Neutrophil (primary cell): ENCODE data around the gene PRKG1.

Experiments used
- H3K27ac ChIP-seq: fragments of 200-600 bp; sonication (generic); 2 replicates; pipeline ENCODE4 v1.5.1; 2016; ENCODE audit warnings: mild to moderate bottlenecking, moderate library complexity
- H3K27me3 ChIP-seq: fragments of 200-600 bp; sonication (generic); 2 replicates; pipeline ENCODE4 v1.6.0; 2016; ENCODE audit warnings: mild to moderate bottlenecking
- H3K36me3 ChIP-seq: fragments of 200-600 bp; sonication (generic); 2 replicates; pipeline ENCODE4 v1.5.1; 2017
- H3K4me1 ChIP-seq, 2 experiments: fragments of 200-600 bp in 1 of 2; sonication (generic) in 1 of 2; 1 replicate in 1 of 2; 2 replicates in 1 of 2; pipeline versions ENCODE4 v1.5.1 to v1.6.1; 2013 to 2016; ENCODE audit warnings: low read depth in 1 of 2, low read length in 1 of 2, mild to moderate bottlenecking in 1 of 2, moderate library complexity in 1 of 2; ENCODE audit not compliant: control insufficient read depth in 1 of 2, insufficient read depth in 1 of 2
- H3K4me3 ChIP-seq, 2 experiments: fragments of 200-600 bp in 1 of 2; sonication (generic) in 1 of 2; 1 replicate in 1 of 2; 2 replicates in 1 of 2; pipeline ENCODE4 v1.5.1; 2013 to 2016; ENCODE audit warnings: low read depth in 1 of 2, low read length in 1 of 2, mild to moderate bottlenecking in 1 of 2, moderate library complexity in 1 of 2
- H3K9me3 ChIP-seq: fragments of 200-600 bp; sonication (generic); 2 replicates; pipeline ENCODE4 v1.5.1; 2016
- TF ChIP-seq, protein P1 (sequence below): fragments of 200-600 bp; sonication (generic); IDR thresholded peaks from 2 replicates; pipeline ENCODE4 v1.5.1; 2016; ENCODE audit warnings: antibody characterized with exemption

The PRKG1 gene

DNA sequence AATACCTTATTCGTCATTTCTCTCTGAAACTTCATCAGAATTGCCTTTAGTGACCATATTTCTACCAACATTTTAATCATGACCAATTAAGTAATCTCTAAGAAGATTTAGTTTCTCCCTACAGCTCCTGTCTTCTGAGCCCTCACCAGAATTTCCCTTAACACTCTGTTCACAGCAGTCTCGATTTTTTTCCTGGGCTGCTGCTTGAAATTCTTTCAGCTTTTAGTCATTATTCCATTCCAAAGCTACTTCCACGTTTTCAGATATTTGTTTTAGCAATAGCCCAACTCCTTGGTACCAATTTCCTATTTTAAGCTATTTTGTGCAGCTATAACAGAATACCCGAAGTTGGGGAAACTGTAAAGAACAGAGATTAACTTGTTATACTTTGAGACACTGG, 1047.4 kb downstream of the PRKG1 start:
- Histone ChIP-seq H3K27ac (no peak overlapping the region), H3K36me3 (no peaks in the 10 kb centered on the region), H3K4me1 (no peaks in the 10 kb centered on the region), H3K27me3 (no peaks in the 10 kb centered on the region), H3K4me3 (no peak overlapping the region), H3K9me3 (no peaks in the 10 kb centered on the region)
- TF ChIP-seq, protein P1, sequence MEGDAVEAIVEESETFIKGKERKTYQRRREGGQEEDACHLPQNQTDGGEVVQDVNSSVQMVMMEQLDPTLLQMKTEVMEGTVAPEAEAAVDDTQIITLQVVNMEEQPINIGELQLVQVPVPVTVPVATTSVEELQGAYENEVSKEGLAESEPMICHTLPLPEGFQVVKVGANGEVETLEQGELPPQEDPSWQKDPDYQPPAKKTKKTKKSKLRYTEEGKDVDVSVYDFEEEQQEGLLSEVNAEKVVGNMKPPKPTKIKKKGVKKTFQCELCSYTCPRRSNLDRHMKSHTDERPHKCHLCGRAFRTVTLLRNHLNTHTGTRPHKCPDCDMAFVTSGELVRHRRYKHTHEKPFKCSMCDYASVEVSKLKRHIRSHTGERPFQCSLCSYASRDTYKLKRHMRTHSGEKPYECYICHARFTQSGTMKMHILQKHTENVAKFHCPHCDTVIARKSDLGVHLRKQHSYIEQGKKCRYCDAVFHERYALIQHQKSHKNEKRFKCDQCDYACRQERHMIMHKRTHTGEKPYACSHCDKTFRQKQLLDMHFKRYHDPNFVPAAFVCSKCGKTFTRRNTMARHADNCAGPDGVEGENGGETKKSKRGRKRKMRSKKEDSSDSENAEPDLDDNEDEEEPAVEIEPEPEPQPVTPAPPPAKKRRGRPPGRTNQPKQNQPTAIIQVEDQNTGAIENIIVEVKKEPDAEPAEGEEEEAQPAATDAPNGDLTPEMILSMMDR, result no peak

DNA sequence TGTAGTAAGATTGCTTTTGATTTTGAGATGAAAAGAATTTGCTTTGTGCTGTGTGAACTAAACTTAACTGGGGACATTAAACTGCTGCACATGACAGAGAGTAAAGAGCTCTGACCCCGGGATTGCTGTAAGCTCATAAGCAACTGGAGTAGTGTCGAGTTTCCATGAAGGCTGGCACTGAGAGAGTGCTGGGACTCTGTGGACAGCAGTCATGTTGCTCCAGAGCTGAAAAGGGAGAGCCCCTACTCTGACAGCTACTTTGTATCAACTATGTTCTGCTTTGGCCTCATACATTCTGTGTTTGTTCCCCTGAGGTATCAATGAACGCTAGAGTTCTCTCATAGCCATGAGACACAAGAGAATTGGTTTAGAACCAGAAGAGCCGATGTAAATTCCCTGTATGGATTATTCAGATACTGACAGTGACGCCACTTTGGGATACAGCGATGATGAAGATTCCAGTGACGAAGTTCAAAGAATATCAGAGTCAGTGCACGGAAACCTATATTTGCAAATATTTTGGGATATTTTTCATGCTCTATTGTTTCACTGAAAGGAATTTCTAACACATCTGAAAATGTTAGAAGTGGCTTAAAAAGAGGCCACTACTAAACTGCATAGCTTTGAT, 1053.9 kb downstream of the PRKG1 start:
- no peaks in the 10 kb centered on the region for H3K36me3 ChIP-seq
- H3K4me1 ChIP-seq, result no peaks in the 10 kb centered on the region
- no peak overlapping the region for H3K27ac ChIP-seq
- H3K4me3 ChIP-seq, result no peak overlapping the region
- H3K27me3 ChIP-seq, result no peaks in the 10 kb centered on the region
- H3K9me3 ChIP-seq, result no peaks in the 10 kb centered on the region
- TF ChIP-seq, protein P1, result no peak

DNA sequence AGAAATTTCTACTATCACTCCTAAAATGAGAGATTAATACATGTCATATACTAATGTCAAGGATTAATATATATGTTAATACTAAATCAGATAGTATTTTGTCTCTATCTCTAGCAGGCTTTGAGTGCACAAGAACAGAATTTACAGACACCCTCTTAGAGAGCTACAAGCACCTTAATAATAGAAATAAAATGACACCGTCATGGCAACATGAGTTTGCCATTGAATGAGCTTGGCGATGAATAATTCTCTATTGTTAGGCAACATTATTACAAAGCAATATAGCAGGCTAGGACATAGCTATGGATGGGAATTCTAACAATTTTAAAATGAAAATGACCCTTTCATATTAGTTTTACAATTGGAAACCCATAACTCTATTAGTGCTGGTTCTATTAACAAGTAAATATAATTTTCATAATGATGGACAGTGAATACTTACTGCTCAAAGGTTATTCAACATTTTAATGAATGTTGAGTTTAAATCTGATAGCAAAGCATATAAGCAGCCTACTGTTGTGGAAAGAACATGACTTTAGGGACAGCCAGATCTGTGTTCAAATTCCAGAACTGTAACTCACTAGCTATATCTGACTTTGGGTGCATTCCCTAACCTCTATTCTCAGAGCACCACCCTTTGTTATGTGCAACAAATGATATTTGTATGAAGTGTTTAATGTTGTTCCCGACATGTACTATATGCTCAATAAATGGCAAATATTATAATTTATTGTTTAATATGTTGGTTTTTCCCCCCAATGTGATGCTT, 1055.3 kb downstream of the PRKG1 start:
- H3K4me3 ChIP-seq, result no peak overlapping the region
- TF ChIP-seq, protein P1, result no peak
- no peaks in the 10 kb centered on the region for H3K27me3 ChIP-seq
- H3K36me3 ChIP-seq, result no peaks in the 10 kb centered on the region
- H3K4me1 ChIP-seq, result no peaks in the 10 kb centered on the region
- H3K9me3 ChIP-seq, result no peaks in the 10 kb centered on the region
- no peak overlapping the region for H3K27ac ChIP-seq

DNA sequence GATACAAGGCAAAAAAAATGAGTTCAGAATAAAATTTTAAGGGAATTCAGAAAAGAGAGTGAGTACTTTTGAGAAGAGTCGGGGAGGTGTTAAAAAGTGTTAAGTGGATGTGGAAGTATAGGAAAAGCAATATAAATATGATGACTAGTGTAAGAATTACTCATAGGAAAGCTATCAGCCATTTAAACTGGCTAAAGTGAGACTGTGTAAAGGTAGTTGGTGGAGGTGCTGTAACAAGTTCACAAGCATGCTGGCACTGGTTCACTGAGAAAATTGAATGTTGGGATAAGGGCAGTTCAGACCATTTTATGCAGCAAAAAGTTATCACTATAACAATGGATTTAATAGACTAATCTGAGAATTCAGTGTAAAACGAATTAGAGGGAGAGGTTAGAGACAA, 1060.8 kb downstream of the PRKG1 start:
- H3K4me1 ChIP-seq, result no peaks in the 10 kb centered on the region
- H3K9me3 ChIP-seq, result no peaks in the 10 kb centered on the region
- TF ChIP-seq, protein P1, result no peak
- H3K36me3 ChIP-seq, result no peaks in the 10 kb centered on the region
- H3K27ac ChIP-seq, result no peak overlapping the region
- H3K27me3 ChIP-seq, result no peaks in the 10 kb centered on the region
- no peak overlapping the region for H3K4me3 ChIP-seq

DNA sequence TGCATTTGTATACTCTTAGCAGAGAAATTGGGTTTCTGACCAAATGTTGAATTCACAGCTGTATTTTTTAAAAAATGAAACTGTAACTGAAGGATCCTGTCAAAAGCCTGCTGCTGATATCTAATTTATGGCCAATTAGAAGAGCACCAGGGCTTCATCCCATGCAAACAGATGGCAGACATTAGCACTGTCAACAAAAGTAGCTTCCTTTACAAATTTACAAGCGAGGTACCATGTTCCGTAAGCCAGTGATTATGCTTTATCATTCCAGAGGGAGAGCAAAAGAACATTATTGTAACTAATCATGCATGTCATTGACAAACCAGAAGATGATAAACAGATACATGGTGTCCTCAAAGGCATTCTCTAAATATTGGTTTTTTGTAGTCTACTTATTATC, 1062.6 kb downstream of the PRKG1 start:
- no peaks in the 10 kb centered on the region for H3K27me3 ChIP-seq
- H3K27ac ChIP-seq, result no peak overlapping the region
- TF ChIP-seq, protein P1, result no peak
- no peaks in the 10 kb centered on the region for H3K36me3 ChIP-seq
- H3K4me1 ChIP-seq, result no peaks in the 10 kb centered on the region
- no peaks in the 10 kb centered on the region for H3K9me3 ChIP-seq
- H3K4me3 ChIP-seq, result no peak overlapping the region
